ENCODE data around the gene PIK3CA.
"Not testable (repeated sequence)": the region's sequence is repeated elsewhere in the genome, so short reads cannot be mapped to it uniquely, and the experiment has no call there.

GRCh38 chr3:179132191-179132890 lies 15.8 kb upstream of the PIK3CA start:
- TF ChIP-seq CTCF (IDR thresholded peaks at IDR 0.05 in 8 of 11, conservative IDR thresholded peaks at IDR 0.05 in 3 of 11); POLR2AphosphoS5 (IDR thresholded peaks at IDR 0.05); POLR2A (IDR thresholded peaks at IDR 0.05): not testable (repeated sequence)

All from spleen (tissue), 7 donors.